Activated CD4-positive, alpha-beta T cell treated with anti-CD3 and anti-CD28 coated beads, Interleukin-2, amount 50 U/mL, for 1 hour (primary cell): ENCODE data around the gene PPP1CA.

ENCODE experiments used
- DNase-seq: peaks from one replicate; pipeline ENCODE4 v3.0.0-alpha.2; 2020

Gene PPP1CA

DNA sequence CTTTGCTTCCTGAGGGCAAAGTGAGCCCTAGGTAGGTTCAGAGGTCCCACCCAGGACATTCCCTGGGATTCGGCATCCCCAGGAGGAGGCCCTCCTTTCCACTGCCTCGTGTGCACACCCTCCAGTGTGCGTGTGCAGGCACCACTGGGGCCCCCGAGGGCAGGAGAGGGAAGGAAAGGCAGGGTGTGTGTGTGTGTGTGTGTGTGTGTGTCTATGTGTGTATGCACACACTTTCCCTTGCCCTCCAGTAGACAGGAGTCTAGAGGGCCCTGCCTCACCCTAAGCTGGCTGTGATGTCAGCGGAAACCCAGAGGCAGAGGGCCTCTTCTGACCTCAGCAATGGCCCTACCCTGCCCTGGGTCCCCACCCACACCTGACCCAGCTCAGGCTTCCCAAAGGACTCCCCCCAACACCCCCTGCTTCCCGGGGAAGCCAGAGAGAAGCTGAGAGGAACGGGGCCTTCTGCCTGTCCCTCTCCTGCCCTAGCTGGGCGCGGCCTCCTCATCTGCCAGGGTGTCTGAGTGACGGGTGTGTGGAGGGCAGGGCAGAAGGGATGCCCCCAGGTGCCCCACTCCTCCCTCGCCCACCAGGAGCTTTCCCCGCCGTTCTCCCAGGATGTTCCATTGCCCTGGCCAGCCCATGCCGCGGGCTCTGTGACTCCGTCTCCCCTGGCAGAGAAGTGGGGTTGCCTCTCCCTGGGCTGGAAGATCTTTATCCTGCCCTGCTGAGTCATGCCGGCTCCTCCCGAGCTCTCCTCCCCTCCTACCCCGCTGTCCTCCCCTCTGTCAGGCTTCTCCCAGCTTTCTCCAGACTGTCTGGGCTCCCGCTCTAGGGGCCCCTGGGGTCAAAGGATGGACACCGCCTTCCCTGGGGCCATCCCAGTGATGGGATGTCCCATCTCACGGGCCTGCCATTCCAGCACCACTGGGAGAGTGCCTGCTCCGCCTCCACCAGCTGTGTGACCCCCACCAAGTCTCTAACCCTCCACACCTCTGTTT, 22.3 kb downstream of the PPP1CA start:
- DNase-seq, result no peak

DNA sequence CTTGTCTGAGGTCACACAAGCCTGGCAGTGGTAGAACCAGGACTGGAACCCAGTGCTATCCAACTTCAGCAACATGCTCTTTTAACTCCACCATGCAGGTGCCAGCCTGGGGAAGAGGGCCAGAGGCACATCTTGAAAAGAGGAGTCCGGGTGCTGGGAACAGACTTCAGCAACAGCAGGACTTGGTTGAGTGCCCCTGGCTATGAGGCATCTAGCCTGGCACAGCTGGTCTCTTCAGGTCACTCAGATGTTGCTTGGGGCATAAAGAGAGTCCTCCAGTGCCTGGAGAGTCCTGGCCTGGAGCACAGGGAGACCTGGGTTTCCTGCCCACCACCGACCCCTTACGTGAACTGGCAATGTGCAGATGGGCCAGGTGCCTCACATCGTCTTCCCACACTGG, 23.1 kb downstream of the PPP1CA start:
- DNase-seq, result no peak

DNA sequence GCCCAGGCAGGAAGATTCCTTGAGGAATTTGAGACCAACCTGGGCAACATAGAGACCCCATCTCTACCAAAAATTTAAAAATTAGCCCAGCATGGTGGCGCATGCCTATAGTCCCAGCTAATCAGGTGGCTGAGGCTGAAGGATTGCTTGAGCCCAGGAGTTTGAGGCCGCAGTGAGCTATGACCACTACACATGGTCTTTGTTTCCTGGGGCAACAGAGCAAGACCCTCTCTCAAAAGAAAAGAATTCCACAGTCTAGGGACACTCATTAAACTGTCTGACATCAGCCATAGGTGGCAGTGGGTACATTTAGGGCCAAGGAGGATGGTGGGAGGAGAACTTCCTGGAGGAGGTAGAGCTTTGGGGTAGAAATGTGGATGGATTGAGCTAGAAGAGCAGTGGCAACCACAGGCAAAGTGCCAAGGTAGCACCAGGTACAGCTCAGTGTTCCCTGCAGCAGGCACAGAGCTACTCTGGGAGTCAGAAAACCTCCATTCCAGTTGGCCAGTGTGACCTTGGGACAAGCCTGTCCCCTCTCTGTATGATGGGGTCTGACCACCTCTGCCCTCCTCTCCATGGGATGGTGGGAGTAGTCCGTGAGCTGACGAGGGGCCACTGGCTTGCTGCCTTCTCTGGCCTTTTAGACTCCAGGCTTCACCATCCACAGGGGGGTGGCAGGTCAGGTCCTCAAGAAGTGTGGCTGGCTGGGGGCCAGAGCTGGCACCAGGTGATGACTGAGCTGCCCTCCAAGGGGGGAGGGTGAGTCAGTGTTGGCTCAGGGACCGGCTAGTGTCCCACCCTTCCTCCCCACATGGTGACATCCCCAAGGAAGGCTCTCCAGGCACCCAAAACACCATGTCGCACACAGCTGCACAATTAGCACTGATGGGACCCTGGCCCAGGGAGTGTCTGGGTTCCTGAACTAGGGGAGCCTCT, 24.5 kb downstream of the PPP1CA start:
- DNase-seq, result no peak

DNA sequence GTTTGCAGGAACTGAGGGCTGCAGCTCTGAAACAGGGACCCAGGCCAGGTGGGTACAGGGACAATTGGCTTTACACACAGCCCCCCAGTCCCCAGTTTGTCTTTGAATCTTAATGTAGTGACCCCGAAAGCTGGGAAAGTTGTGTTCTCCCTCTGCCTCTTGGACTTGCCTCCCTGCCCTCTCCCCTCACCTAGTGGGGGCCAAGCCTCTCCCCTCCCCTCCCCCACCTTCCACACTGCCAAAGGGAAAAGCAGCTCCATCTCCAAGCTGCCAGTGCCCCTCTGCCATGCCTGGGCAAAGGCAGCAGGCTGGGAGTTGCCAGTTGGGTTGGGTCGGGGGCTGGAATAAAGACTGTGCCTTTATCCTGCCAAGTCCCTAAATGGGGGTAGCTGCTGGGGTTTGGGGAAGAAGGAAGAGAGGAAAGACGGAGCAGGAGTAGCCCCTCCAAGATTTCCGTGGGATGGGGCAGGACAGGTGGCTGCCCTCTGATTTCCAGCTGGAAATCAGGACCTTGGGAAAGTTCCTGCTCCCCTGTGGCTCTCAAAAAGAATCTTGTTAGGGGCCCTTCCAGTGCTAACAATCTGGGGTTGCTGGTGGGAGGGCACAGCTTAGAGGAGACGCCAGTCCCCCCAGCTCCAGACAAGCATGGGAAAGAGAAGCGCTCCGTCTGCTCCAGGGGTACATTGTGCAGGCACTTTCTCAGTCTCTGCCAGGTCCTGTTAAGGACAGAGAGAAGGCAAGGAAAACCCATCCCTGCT, 25.4 kb downstream of the PPP1CA start:
- DNase-seq, result no peak

DNA sequence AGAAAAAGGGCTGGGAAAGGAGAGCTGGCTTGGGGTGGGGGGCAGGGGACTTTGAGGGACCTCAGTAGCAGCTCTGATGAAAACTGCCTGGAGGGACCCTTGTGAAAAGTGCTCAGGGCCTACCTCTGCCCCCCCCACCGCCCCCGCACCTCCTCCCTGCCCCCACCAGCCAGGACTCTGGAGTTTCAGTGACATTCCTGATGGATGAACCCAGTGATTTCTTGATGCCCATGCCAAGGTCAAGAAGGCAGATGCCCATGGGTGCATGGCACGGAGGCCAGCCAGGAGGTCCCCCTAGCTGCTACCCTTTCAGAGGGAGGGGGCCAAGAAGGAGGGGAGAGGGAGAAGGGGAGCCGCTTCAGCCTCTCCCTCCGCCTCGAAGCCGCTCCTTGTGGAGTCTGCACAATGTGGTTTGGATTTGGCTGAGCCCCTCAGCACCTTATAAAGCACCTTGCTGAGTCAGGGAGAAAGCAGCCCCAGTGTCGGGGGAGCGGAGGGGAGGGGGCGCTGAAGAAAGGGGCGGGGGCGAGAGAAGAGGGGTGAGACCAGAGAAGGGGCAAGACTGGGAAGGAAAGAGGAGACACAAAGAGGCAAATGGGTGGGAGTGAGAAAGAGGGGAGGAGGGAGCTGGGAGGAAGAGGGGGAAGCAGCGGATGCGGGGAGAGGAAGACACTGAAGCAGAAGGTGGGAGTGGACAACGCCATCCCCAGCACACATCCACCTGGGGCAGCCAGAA, 26.2 kb downstream of the PPP1CA start:
- no peak for DNase-seq

DNA sequence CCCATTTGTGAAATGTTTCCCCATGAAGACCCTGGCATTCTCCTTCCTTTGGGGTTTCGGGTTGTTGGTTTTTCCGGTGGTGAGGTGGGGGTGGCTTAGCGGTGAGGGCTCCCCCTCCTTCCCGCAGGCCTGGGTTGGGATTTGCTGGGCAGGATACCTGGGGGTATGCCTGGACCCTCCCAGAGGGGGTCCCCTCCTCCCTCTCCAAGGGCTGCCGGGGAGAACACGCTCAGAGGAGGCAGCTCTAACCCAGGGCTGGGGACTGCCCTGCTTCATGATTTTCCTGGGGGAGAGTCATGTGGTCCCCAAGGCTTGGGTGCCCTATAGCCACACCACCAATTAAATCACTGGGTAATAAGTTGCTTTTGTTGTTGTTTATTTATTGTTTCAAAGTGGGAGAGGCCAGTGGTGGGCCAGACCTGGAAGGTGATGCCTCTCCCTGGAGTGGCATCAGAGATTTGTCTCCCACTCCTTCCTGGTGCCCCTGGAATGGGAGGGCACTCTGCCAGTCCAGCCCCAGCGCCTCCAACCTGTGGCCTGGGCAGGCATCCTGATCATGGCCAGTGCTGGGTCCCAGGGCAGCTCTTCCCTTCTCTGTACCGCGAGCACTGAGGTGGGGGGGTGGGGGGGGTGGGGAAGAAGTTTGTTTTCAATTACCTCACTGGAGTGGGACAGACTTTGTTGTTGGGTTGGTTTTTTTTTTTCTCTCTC, 26.9 kb downstream of the PPP1CA start:
- DNase-seq, result no peak

DNA sequence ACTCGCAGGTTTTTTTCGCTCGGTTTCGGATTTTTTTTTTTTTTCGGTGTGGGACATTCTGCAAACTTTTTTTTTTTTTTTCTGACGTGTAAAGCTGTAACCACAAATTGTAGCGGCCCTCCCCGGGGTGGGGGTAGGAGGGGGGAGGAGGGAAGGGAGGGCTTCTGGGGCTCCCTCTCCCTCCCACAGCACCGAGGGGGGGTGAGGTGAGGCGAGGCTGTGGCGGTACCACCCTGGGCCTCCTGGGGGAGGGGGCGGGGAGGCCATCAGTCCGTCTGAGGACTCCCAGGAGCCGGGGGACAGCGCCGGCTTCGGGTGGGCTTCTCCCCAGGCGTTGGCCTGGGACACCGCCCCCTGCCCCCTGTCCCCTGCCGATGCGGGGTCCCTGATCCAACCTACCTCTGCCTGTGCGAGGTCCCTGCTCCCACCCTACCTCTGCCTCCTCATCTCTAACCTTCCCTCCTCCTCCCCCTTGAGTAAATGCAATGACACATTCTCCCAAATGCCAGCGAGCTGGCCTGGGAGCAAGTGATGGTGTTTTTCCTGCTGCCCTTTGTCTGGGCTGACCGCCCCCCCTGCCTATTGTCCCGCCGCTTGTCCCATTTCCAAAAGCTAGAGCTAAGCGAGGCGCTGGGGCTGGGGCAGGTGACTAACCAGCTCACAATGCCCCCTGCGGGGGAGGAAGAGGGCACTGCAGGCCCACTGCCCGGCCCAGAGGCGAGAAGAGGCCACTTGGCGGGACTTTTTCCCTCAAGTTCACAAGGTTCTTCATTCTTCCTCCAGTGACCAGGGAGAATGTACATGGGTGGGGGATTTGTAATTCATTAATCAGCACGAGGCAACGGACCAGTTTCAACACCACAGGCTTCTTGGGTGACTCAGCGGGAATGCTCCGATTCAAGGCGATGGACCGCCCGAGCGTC, 27.7 kb downstream of the PPP1CA start:
- peak; percentile 79 for DNase-seq

DNA sequence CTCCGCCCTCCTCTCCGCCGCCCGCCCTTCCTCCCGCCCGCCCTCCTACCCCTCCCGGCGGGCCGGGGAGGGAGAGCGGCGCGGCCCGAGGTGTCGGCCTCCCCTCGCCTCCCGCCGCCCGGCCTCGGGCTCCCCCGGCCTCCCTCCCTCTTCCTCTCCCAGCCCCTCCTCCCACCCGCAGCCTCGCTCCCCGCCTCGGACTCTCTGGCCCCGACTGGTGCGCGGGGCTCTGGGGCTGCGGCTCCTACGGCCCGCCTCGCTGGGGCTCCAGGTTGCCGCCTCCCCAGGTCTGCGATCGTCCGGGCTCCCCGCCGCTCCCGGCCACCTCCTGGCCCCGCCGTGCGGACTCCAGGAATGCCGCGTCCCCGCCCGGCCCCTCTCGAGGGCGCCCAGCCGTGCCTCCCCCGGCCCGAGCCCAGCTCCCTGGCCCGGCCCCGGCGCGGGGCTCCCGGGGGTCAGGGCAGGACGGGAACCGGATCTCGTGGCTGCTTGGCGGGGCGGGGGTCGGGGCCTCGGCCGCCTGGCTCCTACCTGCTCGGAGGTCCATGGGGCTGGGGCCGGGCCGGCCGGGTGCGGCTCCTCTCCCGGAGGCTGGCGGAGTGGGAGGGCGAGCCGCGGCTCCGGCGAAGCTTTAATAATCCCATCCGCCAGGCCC, 28.5 kb downstream of the PPP1CA start, which contains the start of gene CLCF1:
Gene CLCF1, minus strand, starts transcription at position 606 of the 655 bp plus-strand sequence. Its CDS starts 59 bp downstream, at position 547.
- no peak for DNase-seq

DNA sequence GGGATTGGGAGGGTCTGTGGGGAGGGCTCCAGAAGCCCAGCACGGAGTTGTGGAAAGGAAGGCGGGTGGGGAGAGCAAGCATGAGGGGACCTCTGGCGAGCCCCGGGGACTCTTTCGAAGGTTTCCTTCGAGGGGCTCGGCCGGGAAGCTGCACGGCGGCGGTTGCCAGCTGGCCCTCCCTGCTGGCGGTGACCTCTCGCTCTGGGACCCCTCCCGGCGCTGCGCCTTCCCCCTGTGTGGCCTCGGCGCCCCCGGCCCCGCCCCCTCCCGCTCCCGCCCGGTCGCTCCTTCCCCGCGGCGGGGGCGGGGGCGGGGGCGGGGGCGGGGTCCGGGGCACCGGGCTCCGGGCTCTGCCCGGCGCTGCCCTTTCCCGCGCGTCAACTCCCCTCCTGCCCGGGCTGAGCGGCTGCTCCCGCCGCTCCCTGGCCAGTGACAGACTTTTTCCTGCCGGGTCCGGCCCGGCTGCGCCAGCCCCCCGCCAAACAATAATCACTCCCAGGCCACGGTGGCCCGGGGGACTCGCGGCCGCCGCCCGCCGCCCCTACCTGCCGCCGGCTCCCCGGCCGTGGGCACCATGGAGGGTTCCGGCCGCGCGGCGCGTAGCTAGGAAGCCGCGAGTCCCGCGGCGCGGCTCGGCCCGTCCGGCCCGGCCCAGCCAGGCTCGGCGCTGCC, 29.2 kb downstream of the PPP1CA start:
- no peak for DNase-seq

DNA sequence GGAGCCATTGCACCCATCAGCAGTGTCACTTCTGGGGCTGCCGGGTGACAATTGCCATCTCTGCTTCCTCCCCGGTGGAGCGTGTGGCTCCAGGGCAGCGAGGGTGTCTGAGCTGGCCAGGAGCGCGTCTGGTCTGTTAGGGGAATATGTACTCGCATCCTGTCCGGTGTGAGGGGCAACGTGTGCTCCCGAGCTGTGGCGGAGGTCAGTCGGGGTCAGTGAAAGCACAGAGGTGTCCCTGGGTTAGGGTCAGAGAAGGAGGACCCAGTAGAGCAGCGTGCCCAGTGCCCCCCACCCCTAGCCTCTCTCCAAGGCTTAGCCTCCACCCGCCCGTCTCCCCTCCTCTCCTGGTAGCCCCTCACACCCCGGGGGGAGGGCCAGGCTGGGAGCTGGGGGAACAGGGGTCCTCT, 29.7 kb downstream of the PPP1CA start:
- DNase-seq, result no peak

DNA sequence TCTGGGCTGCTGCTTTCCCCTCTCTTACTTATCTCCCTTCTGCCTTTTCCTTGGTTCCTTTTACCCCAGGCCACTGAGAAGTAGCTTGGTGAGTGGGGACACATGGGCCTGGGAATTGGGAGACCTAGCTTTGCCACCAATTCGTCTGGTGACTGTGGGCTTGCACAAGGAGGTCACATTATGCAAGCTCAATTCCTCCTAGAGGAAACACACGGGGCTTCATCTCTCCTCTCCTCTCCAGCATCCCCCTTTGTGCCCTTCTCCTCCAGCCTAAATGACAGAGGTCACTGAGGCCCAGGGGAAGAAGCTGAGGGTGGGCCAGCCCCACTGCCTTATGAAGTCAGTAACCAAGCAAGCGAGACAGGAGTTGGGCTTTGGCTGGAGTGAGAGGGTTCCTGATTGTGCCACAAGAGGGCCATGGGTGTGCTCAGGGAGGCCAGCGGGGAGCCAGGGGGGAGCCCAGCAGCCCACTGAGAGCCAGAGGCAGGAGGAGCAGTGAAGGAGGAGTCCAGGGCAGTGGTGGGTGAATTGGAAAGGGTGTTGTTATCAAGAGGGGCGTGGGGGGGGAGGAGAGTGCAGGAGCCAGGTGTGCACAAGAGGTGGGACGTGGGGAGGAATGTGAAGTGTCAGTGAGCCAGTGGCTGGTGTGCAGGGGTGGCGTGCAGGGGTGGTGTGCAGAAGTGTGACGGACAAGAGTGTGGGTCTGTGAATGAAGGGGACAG, 30.3 kb downstream of the PPP1CA start:
- DNase-seq, result peak; percentile 33

DNA sequence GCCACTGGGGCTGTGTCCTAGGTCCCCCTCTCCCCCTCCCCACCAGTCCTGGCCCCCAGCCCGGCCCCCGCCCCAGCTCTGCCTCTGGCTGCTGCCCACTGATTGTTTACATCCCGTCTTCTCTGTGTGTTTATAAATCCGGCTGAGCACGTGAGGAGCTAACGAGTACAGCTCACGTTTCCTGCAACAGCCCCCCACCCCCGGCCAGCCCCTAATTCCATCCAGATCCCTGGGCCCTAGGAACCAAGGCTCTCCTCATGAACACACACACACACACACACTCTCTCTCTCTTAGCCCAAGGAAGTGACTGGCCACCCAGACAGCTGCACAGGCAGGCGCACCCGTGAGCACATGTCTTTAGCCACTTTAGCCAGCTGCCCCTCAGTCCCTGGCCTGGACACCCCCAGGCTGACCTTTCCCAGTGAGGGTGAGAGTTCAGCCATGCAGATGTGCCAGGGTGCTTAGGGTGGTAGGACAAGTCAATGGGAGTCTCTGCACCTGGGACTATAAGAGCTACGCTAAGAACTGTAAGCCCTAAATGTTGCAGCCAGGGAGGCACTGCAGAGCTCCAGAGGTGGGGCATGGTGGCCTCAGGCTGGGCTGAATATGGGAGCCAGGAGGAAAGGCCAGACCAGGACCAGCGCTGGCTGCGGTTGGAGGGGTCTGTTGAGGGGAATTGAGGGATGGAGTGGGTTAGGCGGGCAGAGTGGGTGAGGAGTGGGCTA, 31.1 kb downstream of the PPP1CA start:
- DNase-seq, result no peak

DNA sequence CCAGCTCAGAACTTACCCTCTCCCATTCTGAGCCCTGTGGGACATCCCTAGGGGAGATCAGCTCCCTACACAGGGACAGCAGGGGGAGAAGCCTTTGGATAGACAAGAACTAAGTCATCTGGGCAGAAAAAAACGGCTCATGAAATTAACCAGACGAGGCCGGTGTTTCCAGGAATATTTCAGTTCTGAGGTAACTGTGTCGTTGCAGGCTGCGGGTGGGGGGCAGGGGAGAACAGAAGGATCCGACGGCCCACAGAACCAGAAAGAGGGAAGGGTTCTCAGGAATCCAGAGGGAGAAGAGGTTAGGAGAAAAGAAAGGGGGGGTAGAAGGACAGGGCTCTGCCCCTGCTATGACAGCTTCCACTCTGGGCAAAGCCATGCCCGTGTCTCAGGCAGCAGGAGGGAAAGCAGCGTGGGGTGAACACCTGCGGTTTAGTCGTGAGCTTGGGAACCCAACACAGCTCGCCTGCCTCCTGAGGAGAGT, 31.8 kb downstream of the PPP1CA start:
- DNase-seq, result no peak

DNA sequence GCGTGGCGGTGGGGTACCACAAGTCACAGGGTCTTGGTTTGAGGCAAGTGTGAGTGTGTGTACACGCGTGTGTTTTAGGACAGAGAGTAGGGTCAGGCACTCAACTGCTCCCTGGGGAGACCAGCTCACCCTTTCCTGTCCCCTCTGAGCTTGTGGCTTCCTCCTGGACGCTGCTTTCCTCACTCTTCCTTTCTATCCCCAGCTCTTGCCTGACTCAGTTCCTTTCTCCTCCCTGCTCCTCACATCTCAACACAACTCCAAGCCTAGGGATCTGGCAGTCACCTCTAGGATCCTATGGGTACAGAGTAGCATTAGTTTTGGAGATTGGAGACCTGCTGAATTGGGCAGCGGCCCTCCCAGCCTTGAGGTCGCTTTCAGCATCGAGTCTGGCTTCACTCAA, 32.4 kb downstream of the PPP1CA start:
- no peak for DNase-seq

DNA sequence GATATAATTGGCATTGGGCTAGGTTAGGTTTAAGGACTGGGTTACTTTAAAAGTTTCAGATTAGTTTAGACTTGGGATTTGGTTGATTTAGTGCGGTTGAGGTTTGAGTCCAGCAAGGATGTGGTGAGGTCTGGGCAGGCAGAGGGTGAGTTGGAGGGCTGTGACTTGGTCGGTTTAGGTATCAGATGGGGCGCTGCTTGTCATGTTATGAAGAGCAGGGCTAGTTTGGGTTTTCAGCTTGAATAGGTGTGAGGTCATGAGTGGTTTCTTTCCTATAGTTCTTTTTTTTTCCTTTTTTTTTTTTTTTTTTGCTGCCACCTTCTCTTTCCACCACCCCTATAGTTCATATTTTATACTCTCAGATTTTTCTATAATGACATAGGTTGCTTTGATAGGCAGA, 33.0 kb downstream of the PPP1CA start:
- DNase-seq, result no peak

DNA sequence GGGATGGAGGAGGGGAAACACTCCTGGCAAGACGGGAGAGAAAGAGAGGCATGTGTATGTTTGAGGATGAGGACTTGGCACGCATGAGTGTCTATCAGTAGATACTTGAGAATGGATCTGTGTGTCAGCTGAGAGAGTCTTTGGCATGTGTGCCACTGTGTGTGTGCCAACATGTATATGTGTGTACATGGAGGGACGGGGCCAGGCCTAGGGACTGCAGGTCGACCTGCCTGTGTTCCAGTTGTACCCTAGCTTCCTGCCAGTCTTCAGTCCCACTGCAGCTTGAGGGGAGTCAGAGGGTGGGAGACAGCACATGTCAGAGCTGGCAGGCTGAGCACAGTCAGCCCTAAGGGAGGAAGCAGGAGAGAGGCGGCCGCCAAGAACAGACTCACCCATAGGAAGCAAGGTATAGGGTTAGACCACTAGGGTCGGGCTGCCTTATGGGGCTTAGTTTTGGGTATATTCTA, 33.9 kb downstream of the PPP1CA start:
- no peak for DNase-seq
